ENCODE data around the gene TOR3A. TPM values are rescaled to one million over a fixed set of nuclear protein-coding genes. Genes with fewer than 3 reads are reported as not detected.

TOR3A gene
- total and polyA plus RNA-seq, 10 of the 15 experiments (the other 5 are each of a cell fraction or from before 2014, with no cell fraction given): 8.6 to 87.9 (median 46.3) TPM

GRCh38 chr1:179043266-179043665 is 38.6 kb upstream of the TOR3A start (continued):
- TF ChIP-seq LARP7 (IDR thresholded peaks at IDR 0.05) (no peak), NR2C2 (IDR thresholded peaks at IDR 0.05; ENCODE audit: borderline replicate concordance, control insufficient read depth, insufficient read length, low read depth) (no peak), ETV6 (conservative IDR thresholded peaks at IDR 0.05 in 1 of 2, IDR thresholded peaks at IDR 0.05 in 1 of 2; ENCODE audit: borderline replicate concordance in 1 of 2, low read depth in 1 of 2) (no peak), PAX8 (IDR thresholded peaks at IDR 0.05) (no peak)

GRCh38 chr1:179043907-179044306 is 38.0 kb upstream of the TOR3A start:
- CTCF ChIA-PET: interaction anchor here (1.0 to 1.8 kb wide), 4 partner anchors 15 to 512 kb away, joined by 3 to 4 read pairs (median 4); no protein-coding TSS in a partner anchor

More at GRCh38 chr1:179043907-179044306, 38.0 kb upstream of the TOR3A start:
- Histone ChIP-seq H3K27me3 (replicated peaks in 1 of 2; ENCODE audit: control insufficient read depth in 2 of 2, insufficient read depth in 2 of 2, low read length in 1 of 2) (no peaks in the 10 kb centered on the region), H3K4me2 (ENCODE audit: control insufficient read depth, insufficient read depth) (no peak overlapping the region), H3K79me2 (ENCODE audit: control insufficient read depth, insufficient read depth, low read length) (0 out of 2 replicates have a peak, but pooled peaks cover 2% of the 10 kb centered on the region), H4K20me1 (ENCODE audit: control insufficient read depth, insufficient read depth) (no peaks in the 10 kb centered on the region), H2AFZ (ENCODE audit: control insufficient read depth, low read depth, low read length) (no peak overlapping the region), H3K27ac (ENCODE audit: control insufficient read depth, insufficient read depth) (no peak overlapping the region), H3K9ac (ENCODE audit: control insufficient read depth, insufficient read depth, low read length) (no peak overlapping the region), H3K4me3 (no peak overlapping the region), H3K4me1 (ENCODE audit: control insufficient read depth, insufficient read depth, low read length) (peaks cover 3% of the 10 kb centered on the region; the same call in 1 of the 2 replicates), H3K36me3 (ENCODE audit: control insufficient read depth in 2 of 2, insufficient read depth in 2 of 2, low read length in 1 of 2) (no peaks in the 10 kb centered on the region), H3K9me3 (replicated peaks; ENCODE audit: control insufficient read depth, insufficient read depth, low read length) (no peaks in the 10 kb centered on the region; the same call in 2 of the 3 replicates)
- ChIA-PET SMC1A (ENCODE audit: uncharacterized antibody, unreplicated experiment) (interaction anchor here (0.6 to 2.6 kb wide), 4 partner anchors 15 to 517 kb away, joined by 3 to 12 read pairs (median 3); no protein-coding TSS in a partner anchor), POLR2A (interaction anchor here (1.4 kb wide), 1 partner anchor 16 kb away, joined by 4 read pairs; no protein-coding TSS in a partner anchor), RAD21 (ENCODE audit: unreplicated experiment) (interaction anchor here (1.2 kb wide), 1 partner anchor 41 kb away, joined by 3 read pairs; no protein-coding TSS in a partner anchor)
- DNase-seq (ENCODE audit: low read depth, low spot score) (no peak), ATAC-seq (peak; percentile 51), FAIRE-seq (no peak)
- WGBS (ENCODE audit: insufficient coverage, insufficient replicate concordance, low lambda C conversion rate, missing lambda C conversion rate): 92% methylated on average over 5 of the region's 5 CpGs
- in situ Hi-C loops (cut with MboI): no loop called here
- no TSS peak for BruUV-seq (replicated peaks)
- intact Hi-C loops (cut with micrococcal nuclease; ENCODE audit: unreplicated experiment): no loop called here
- TF ChIP-seq BCL3 (IDR thresholded peaks at IDR 0.05; ENCODE audit: borderline replicate concordance, insufficient read depth, low read depth, low read length, poor library complexity, severe bottlenecking) (no peak), PAX5 (IDR thresholded peaks at IDR 0.05; ENCODE audit: borderline replicate concordance, low read depth, low read length) (peak; percentile 49; the same call in 1 of the 2 replicates)
